HG02642 (cell line): ENCODE measurements around the gene SND1.
"Not testable (repeated sequence)": the region's sequence is repeated elsewhere in the genome, so short reads cannot be mapped to it uniquely, and the experiment has no call there.

ENCODE experiments used
- ATAC-seq: cut with Tn5 transposase; IDR thresholded peaks from one replicate; pipeline ENCODE4 v1.9.1; 2021; ENCODE audit warnings: mild to moderate bottlenecking; ENCODE audit not compliant: unreplicated experiment, poor library complexity

SND1 gene

GRCh38 chr7:127897704-127898454 lies 245.9 kb downstream of the SND1 start:
- ATAC-seq = no peak

- ATAC-seq = no peak
Measured at GRCh38 chr7:127899411-127899810, 247.4 kb downstream of the SND1 start.

- no peak for ATAC-seq
Measured at GRCh38 chr7:127900141-127900540, 248.1 kb downstream of the SND1 start.

- peak; percentile 45 for ATAC-seq
Measured at GRCh38 chr7:127900732-127901685, 249.0 kb downstream of the SND1 start.

- ATAC-seq = peak; percentile 42
Measured at GRCh38 chr7:127901895-127902703, 250.1 kb downstream of the SND1 start.

GRCh38 chr7:127902753-127903152 lies 250.8 kb downstream of the SND1 start:
- ATAC-seq = not testable (repeated sequence)

- ATAC-seq = no peak
Measured at GRCh38 chr7:127903892-127904669, 252.1 kb downstream of the SND1 start.

- no peak for ATAC-seq
Measured at GRCh38 chr7:127904670-127904985, 252.6 kb downstream of the SND1 start.

GRCh38 chr7:127905021-127905420 lies 253.0 kb downstream of the SND1 start:
- ATAC-seq = no peak

GRCh38 chr7:127905491-127906330 lies 253.7 kb downstream of the SND1 start:
- no peak for ATAC-seq

GRCh38 chr7:127907110-127908040 lies 255.4 kb downstream of the SND1 start:
- ATAC-seq = no peak

- no peak for ATAC-seq
Measured at GRCh38 chr7:127908430-127909258, 256.6 kb downstream of the SND1 start.

- no peak for ATAC-seq
Measured at GRCh38 chr7:127909424-127910152, 257.6 kb downstream of the SND1 start.

- no peak for ATAC-seq
Measured at GRCh38 chr7:127910670-127911069, 258.7 kb downstream of the SND1 start.

- peak; percentile 83 for ATAC-seq
Measured at GRCh38 chr7:127911968-127912511, 260.0 kb downstream of the SND1 start.

GRCh38 chr7:127912901-127913300 lies 260.9 kb downstream of the SND1 start:
- no peak for ATAC-seq
